ENCODE data around the gene WWOX.
A peak's percentile ranks its signal among the peaks of the same experiment; 100 is the strongest.

WWOX gene

DNA sequence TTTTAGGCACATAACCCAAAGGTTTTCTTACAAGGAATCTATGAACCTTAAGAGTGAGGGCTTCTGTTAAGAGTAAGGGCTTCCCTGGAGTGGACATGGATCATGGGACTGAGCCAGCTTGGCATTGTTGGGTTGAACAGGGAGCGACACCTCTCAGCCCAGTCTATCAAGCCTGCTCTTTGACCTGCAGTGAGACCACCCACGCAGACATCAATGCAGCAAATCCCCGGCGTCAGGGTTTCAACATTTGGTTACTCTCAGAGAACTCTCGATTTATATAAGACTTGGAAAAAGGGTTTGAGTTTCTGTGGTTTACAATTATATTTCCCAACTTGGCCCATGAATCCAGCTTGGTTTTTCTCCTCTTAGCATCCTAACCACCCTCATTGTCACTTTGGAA lies 299.9 kb downstream of the WWOX start:
- no peak for DNase-seq (ENCODE audit: low read depth)

DNA sequence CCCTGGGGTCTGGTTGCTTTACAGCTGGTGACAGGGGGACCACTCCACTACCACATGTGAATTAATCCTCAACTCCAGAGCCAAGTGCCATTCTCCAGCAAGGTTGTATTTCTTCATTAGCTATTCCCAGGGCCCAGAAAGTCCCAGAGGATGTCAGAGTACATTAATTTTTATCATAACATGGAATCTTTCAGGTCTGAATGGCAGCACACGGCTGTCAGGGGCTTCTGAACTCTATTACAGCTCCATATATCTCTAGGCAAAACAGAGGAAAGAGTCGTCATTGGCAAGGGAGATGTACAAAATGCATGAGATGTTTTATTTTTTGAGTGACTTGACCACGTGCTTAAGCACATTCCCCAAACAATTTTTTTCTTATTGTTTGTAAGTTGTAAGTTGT lies 303.4 kb downstream of the WWOX start:
- no peak for DNase-seq (ENCODE audit: low read depth)

DNA sequence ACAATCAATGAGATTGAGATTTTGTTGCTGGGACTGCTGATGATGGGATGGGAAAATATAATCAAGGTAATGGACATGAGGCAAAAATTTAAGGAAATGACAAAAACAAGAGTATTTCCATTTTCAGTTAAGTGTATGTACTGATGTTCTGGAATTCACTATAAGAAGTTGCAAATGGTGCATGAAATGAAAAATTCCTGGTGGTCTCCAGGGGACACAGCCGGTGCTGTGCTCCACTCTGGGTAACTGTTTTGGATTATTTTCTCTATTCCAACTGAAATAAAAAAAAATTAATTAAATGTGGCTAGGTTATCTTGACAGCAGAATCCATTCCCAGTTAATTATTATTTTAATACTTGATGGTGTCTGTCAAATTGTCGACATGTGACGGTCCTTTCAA lies 305.6 kb downstream of the WWOX start:
- no peak for DNase-seq (ENCODE audit: low read depth)

DNA sequence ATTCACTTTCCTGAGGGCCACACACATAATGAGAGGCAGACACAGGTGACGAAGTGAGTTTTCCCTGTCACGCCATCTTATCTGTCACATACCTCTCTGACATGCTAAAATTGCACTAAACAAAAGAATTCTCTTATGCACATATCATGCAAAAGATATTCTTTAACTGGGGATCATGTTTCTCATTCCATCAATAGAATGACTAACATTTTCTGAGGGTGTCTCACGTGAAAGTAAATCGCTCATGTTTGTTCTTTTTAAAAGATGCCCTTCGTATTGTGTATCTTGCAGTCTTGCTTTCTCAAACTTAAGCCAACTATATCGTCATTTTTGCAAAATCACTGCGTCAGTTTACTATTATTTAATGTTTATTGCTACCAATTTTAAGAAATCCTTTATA lies 306.4 kb downstream of the WWOX start:
- no peak for DNase-seq (ENCODE audit: low read depth)

DNA sequence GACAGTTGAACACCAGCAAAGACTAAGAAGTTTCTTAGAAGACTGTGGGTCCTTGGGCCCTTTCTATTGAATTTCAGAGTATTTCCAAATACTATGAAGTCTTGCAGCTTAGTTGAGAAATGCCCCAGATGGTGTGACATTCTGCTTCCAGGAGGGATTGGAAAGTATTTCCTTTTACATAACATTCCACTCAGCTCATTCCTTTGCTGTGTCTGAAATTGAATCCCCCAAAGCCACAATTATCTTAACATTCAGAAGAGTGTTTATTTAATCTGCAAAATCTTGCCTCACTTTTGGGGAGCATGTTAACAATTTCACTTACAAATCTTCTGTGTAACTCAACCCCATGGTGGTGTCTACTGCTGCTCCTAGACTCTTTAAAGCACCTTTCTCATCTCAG lies 307.7 kb downstream of the WWOX start:
- DNase-seq (ENCODE audit: low read depth): no peak

DNA sequence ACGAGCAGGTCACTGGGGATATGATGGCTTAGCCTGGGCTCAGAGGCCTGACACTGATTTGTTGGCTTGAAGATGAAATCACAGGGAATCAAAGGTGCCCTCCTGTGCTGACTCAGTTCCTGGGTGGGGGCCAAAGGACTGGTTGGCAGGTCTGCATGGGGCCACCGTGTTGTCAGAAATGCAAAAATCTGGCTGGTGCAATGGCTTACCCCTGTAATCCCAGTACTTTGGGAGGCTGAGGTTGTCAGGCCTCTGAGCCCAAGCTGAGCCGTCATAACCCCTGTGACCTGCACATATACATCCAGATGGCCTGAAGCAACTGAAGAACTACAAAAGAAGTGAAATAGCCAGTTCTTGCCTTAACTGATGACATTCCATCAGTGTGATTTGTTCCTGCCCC lies 314.2 kb downstream of the WWOX start:
- no peak for DNase-seq (ENCODE audit: low read depth)

DNA sequence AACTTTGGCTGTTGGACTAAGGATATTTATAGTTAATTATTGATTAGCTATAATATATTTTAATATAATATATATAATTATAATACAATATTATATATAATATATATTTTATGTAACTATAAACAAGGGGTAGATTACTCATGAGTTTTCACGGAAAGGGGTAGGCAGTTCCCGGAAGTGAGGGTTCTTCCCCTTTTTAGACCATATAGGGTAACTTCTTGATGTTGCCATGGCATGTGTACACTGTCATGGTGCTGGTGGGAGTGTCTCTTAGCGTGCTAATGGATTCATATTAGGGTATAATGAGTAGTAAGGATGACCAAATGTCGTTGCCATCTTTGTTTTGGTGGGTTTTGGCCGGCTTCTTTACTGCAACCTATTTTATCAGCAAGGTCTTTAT lies 315.6 kb downstream of the WWOX start:
- DNase-seq (ENCODE audit: low read depth): no peak

DNA sequence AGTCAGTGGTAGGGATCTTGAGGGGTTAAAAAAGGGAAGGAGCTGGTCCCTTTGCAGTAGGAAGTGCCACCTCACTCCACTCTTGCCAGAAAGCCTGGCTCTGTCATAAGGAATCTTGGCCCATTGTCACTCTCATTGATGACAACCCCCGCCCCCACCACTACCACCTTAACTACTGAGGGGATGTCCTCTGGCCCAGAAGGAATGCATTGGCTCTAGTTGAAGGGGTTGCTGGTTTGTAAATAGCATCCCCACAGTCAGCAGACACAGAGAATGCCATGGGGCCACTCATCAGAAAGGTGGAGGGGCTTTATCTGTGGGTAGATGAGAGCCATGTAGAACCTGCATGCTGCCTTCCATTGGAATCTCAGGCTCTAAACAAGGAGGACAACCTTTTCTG lies 316.2 kb downstream of the WWOX start:
- DNase-seq (ENCODE audit: low read depth): no peak

DNA sequence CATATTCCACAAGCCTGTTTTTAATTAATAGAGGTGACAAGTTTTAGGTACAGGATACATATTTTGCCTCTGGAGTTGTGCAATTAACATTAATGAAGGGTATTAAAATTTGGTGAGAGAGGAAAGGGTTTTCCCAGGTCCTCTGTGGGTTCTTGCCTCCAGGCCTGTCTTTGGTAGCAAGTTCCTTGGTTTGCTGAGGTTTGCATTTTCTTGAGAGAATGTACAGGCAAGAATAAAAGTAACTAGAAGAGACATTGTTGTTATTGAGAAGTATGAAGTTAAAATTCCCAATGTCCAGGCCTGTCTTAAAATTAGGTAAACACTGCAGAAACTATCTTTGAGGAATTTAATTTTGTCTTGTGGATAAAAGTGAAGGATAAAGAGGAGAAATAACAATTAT lies 316.9 kb downstream of the WWOX start:
- DNase-seq (ENCODE audit: low read depth): no peak

DNA sequence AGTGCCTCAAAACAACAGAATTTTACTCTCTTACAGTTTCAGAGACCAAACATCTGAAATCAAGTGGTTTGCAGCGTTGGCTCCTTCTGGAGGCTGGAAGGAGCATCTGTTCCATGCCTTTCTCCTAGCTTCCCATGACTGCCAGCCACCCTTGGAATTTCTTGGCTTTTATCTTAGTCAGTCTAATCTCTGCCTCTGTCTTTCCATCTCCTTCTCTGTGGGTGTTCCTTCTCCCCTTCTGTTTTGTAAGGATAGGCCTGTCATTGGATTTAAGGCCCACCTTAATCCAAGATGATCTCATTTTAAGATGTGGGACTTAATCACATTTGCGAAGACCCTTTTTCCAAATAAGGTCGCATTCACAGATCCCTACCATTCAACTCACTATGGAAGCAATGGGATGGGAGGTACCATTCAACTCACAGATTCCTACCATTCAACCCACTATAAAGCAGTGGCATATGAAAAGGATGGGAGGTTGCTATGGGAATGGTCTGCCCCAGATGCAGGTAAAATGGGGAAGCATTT lies 321.8 kb downstream of the WWOX start:
- no peak for DNase-seq (ENCODE audit: low read depth)

DNA sequence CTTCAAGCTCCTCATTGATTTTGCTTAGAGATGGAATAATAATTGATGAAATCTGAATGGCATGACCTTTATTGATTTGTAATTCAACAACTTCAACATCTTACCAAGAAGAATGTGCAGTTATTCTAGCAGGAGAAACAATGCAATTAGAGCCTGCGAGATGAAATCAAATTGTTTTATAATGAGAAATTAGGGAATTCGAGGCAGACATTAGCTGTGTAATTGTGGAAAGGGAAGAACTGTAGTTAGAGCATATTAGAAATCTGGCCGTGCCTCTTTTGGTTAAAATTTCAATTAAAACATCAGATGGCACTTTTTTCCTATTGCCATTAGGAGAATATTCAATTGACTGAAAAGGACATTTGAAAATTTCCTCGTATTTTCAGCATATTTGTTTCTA lies 325.8 kb downstream of the WWOX start:
- DNase-seq (ENCODE audit: low read depth): no peak

DNA sequence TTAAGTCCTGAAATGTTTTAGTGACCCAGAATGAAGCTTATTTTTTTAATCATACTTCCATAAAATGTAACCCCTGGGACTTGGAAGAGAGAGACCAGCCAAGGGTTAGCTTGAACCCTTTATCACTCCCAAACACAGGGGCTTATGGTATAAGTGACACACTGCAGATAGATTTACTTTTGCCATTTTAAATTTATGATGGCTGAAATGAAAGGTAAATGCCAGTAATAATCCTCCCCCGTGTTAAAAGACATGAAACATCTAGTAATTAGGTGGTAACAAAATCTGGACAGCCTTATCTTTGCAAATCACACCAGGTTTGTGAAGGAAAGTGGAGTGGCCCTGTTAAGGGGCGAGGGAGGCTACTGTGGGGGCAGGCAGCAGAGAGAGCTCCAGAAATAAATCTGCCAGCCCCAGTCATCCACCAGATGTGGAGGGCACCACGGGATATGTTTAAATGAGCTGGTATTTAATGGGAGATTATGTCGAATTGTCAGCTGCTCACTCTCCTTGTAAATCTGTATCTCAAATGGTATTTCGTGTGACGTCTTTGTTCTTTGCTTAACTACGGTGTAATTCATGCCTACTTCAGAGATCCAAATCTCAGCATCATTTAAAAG lies 326.5 kb downstream of the WWOX start:
- DNase-seq (ENCODE audit: low read depth): no peak

DNA sequence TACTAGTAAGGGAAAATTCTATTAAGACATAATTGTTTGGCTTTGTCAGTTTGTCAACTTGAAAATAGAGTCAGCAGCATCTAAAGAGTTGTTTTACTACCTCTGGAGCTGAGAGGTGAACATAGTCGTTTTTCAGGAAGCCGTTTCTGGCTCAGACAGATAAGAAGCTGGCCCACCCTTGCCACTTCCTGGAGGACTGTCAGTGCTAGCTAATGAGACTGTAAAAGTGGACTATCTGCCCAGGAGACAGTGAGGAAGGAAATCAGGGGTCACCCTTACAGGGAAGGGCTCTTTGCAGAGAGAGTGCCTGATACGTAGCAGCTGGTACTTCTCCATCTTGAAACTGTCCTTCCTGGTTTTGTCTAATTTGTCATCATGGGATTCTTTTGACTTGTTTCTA lies 328.7 kb downstream of the WWOX start:
- no peak for DNase-seq (ENCODE audit: low read depth)

DNA sequence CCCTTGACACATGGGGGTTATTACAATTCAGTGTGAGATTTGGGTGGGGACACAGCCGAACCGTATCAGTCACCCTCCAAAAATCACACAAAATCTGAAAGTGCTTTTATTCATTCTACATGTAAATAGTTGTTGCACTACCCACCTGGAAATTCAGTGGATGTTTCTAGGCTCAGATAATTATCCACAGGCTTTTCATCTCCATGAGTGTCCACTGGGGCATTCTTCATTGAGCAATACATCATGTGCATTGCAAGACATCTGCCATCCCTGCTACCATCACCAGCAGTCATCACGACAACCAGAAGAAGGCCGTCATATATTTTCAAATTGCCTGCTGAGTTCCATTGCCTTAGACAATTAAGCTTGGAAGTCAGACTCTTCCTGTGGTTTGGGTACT lies 330.8 kb downstream of the WWOX start:
- no peak for DNase-seq (ENCODE audit: low read depth)

DNA sequence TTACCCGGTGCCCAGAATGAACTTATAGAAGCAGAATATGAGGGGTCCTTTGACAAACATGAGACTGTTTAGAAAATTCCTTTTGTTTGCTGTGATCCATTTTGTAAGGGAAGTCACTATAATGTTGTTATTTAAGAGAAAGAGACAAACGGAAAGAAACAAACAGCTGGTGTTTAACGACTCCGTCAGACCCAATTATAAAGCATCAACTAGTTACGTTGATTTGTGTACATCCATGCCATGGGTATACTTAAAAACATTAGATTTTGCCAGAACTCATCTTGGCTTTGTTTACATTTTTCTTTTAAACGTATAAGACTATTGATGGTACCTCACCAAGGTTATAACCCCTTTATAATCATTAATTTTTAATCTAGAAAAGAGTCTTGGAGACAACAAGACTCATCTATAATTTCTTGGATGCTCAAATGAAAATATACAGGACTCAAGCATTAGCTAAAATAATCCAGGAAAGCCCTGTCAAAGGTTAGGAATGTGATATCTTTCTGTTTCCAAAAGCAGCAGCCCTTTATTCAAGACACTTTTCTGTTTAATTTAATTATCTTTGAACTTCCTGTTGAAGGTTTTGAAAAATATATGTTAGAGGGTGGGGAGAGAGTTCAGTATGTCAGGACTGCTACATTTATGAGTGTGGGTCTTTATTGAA lies 331.7 kb downstream of the WWOX start:
- DNase-seq (ENCODE audit: low read depth): no peak

DNA sequence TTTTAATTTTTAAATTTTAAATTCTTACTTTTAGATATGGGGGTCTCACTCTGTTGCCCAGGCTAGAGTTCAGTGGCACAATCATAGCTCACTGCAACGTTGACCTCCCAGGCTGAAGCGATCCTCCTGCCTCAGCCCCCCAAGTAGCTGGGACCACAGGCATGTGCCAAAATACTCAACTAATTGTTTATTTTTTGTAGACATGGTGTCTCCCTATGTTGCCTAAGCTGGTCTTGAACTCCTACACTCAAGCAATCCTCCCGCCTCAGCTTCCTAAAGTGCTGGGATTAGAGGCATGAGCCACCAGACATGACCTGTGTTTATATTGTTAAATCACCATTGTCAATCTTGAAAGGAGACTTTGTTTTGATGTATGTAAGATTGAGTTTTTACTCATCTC lies 332.2 kb downstream of the WWOX start:
- no peak for DNase-seq (ENCODE audit: low read depth)

DNA sequence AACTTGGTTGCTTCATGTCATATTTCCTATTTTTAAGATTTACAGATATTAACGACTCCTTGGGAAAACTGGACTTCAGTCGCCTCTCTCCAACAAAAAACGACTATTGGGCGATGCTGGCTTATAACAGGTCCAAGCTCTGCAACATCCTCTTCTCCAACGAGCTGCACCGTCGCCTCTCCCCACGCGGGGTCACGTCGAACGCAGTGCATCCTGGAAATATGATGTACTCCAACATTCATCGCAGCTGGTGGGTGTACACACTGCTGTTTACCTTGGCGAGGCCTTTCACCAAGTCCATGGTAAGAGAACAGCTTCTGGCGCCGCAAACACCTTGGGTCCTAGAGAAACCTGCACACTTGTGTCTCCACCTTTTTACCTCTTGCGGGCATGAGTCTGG lies 333.0 kb downstream of the WWOX start:
- DNase-seq (ENCODE audit: low read depth): no peak

DNA sequence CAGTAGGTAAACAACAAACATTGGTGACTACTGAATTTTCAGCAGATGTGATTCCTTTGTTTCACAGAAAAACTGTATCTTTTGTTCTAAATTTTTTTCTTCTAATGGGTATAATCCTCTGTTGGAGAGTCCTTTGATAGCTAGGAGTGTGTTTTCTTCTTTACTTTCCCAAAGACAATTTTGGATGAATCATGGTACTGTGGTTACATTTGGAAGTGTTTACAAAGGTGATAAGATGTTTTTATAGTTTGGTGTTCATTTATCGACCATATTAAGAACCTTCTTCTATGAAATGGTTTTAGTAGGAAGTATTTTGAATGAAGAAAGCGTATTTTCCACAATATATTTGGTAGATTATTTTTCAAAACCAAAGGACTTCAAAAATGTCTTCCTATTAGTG lies 333.7 kb downstream of the WWOX start:
- no peak for DNase-seq (ENCODE audit: low read depth)

DNA sequence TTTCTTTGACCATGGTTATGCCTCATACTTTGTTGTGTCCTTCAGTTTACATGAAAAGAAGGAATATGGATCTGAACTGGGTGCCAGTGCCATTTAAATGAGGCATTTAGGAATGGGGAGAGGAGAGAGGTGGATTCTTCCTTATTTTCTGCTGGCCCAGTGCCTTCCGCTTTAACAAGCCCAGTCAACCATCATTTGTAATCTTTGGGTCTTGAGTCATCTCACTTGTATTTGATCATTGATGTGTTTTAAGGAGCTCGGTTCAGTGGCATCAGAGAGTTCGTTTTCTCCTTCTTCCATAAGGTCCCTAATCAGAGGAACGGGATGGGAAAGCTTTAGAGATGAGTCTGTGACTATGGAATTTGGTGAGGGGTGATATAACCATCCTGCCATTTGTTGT lies 334.9 kb downstream of the WWOX start:
- no peak for DNase-seq (ENCODE audit: low read depth)

DNA sequence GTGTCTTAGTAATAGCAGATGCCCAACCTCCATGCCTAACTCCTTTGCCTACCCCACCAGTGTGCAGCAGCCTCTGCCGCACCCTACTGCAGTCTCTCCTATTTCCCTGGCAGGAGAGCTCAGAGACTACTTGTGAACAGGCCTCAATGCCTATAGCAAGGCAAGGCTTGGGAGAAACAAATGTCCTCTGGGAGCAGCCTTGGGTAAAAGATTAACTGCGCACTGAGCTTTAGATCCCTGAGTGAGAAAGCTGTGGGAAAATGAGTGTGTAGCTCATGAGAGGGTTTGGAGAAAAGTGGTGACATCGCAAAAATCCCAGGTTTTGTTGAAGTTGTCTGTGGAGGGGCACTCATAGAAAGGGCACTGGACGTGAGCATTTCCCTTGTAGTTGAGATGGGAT lies 335.8 kb downstream of the WWOX start:
- DNase-seq (ENCODE audit: low read depth): no peak

DNA sequence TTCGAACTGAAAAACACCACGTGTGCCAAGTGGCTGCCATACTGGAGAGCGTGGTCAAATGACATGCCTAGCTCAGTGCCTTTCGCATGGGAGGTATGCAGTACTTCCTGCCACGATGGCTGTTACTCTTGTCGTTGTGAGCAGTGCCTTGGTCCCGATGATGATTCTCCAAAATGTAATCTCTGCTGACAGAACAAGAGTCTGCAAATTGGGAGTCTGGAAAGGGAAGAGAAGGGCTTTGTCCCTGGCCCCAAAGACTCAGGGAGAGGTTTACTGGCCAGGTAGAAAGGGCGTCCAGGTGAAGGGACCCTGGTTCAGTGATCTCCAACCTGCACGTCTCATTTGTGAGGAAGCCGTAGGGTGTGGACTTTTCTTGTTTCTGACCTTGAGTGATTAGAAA lies 336.6 kb downstream of the WWOX start:
- DNase-seq (ENCODE audit: low read depth): no peak

DNA sequence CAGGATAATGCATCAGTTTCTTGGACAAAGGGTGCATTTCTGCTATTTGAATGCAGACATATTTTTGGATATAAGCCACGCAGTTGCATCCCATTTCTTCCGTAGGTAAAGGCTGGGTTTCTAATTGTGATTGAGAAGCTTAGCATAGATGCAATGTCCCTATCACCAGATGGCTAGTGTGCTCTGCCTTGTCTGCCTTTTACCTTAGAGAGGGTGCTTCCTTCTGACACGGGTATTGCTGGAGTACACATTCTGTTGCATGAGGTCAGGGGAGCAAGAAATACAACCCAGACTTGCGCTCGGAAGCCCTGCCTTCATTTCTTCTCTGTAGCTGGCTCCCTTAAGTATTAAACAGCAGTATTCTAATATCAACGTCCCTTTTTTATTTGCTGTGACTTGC lies 337.4 kb downstream of the WWOX start:
- no peak for DNase-seq (ENCODE audit: low read depth)

DNA sequence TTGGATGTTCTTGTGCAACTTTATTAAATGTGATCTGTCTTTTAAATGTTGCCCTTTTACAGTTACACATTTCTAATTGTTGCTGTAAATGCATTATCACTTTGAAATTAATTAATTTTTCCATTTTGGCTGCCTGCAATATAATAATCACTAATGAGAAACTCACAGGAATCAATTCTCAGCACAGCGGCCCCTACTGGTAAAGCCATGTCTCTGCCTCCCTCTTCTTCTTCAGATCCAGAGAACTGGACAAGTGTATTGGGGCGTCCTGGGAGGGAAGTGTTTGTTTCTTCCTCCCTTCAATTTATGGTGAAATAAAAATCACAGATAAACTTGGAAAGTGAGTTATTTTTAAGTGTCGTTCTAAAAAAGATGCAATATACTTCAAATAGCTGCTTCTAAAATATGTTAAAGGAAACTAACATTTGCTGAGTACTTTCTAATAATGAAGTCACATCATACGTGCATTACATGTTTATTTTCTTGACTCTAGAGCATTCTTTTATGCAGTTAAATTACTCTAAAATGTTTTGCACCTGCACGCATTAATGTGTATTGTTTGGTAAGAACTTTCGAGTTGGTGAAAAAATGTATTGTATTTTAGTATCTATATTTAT lies 338.0 kb downstream of the WWOX start:
- DNase-seq (ENCODE audit: low read depth): peak; percentile 6

DNA sequence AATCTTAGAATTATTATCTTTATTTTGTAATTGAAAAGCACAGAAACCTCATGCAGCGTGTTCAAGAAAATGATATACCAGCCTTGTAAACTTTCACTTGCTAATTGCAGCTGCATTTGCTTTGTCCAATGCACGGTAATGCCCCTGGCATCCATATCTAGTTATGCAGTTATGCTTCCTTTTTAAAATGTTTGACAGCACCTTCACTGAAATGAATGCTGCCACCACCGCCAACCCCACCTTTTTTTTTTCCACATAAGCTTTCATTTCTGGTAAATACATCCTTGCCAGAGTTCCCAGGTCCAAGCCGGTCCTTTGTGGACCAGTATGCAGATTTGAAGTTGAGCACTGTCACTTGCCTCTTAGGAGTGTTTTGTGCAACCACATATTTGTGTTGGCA lies 338.8 kb downstream of the WWOX start:
- DNase-seq (ENCODE audit: low read depth): no peak

Measured in activated T-helper 1 cell treated with Interleukin-2 at 50 U/mL for 16 hours (primary cell).